CD14-positive monocyte (primary cell): ENCODE results near the gene ANO6. TPM values are rescaled to one million over a fixed set of nuclear protein-coding genes. Genes with fewer than 3 reads are reported as not detected.

Experiments
- DNase-seq, 3 donors: peaks; one replicate each; pipeline ENCODE4 v3.0.0-alpha.2; 2011 to 2022
- H2AFZ ChIP-seq: 2 replicates; pipeline ENCODE4 v1.6.0; 2012; ENCODE audit warnings: mild to moderate bottlenecking, low read depth, low read length, inconsistent platforms; ENCODE audit not compliant: insufficient read depth, poor library complexity, severe bottlenecking
- H3K27ac ChIP-seq, 2 donors: 1 replicate in 1 of 2; 2 replicates in 1 of 2; pipeline ENCODE4 v1.5.1; 2012 to 2013; ENCODE audit warnings: low read length in 2 of 2, control low read depth in 1 of 2, inconsistent platforms in 1 of 2, low read depth in 1 of 2, mild to moderate bottlenecking in 1 of 2
- H3K27me3 ChIP-seq, 2 donors: one replicate each; pipeline versions ENCODE4 v1.6.0 to v1.6.1; 2011 to 2013; ENCODE audit warnings: low read length in 2 of 2; ENCODE audit not compliant: control insufficient read depth in 2 of 2, insufficient read depth in 2 of 2
- H3K36me3 ChIP-seq, 2 donors: replicated peaks in 1 of 2; 1 replicate in 1 of 2; 2 replicates in 1 of 2; pipeline versions ENCODE4 v1.5.1 to v1.6.1; 2012 to 2013; ENCODE audit warnings: low read length in 2 of 2, control low read depth in 1 of 2, inconsistent platforms in 1 of 2, mild to moderate bottlenecking in 1 of 2; ENCODE audit not compliant: insufficient read depth in 2 of 2, control insufficient read depth in 1 of 2
- H3K4me1 ChIP-seq, 2 donors: 1 replicate in 1 of 2; 2 replicates in 1 of 2; pipeline versions ENCODE4 v1.5.1 to v1.6.1; 2012 to 2013; ENCODE audit warnings: low read length in 2 of 2, control low read depth in 1 of 2, inconsistent platforms in 1 of 2, mild to moderate bottlenecking in 1 of 2, moderate library complexity in 1 of 2; ENCODE audit not compliant: insufficient read depth in 2 of 2, control insufficient read depth in 1 of 2
- H3K4me2 ChIP-seq: replicated peaks from 2 replicates; pipeline ENCODE3; 2012; ENCODE audit warnings: low read length, moderate library complexity, mild to moderate bottlenecking; ENCODE audit not compliant: poor library complexity, severe bottlenecking; ENCODE audit errors: extremely low read depth
- H3K4me3 ChIP-seq, 3 experiments: fragments of 200-600 bp in 1 of 3; sonication (generic) in 1 of 3; replicated peaks in 1 of 3; 1 replicate in 2 of 3; 2 replicates in 1 of 3; pipeline ENCODE4 v1.5.1; 2011 to 2013; ENCODE audit warnings: low read length in 3 of 3, mild to moderate bottlenecking in 3 of 3, control low read depth in 2 of 3, low read depth in 2 of 3, inconsistent platforms in 1 of 3, moderate library complexity in 1 of 3
- H3K79me2 ChIP-seq: 2 replicates; pipeline ENCODE4 v1.6.0; 2012; ENCODE audit warnings: mild to moderate bottlenecking, control low read depth, inconsistent platforms, low read length, moderate library complexity; ENCODE audit not compliant: insufficient read depth
- H3K9ac ChIP-seq: 2 replicates; pipeline ENCODE4 v1.6.0; 2017; ENCODE audit warnings: low read length, mild to moderate bottlenecking; ENCODE audit not compliant: insufficient read depth, poor library complexity, severe bottlenecking
- H3K9me3 ChIP-seq, 2 donors: replicated peaks in 1 of 2; 1 replicate in 1 of 2; 2 replicates in 1 of 2; pipeline versions ENCODE4 v1.5.1 to v1.6.1; 2012 to 2013; ENCODE audit warnings: low read length in 2 of 2, control low read depth in 1 of 2; ENCODE audit not compliant: control insufficient read depth in 1 of 2, insufficient read depth in 1 of 2
- H4K20me1 ChIP-seq: 2 replicates; pipeline ENCODE4 v1.6.0; 2012; ENCODE audit warnings: mild to moderate bottlenecking, low read length, control low read depth, moderate library complexity; ENCODE audit not compliant: insufficient read depth
- H3K27ac Mint-ChIP-seq, 7 donors: one replicate each; pipeline ENCODE4 v1.8.0; 2020; ENCODE audit warnings: mild to moderate bottlenecking in 7 of 7, mixed read lengths in 7 of 7, moderate library complexity in 6 of 7, inconsistent platforms in 2 of 7
- H3K27me3 Mint-ChIP-seq, 3 donors: one replicate each; pipeline ENCODE4 v1.8.0; 2021 to 2022; ENCODE audit warnings: low read depth in 3 of 3, mild to moderate bottlenecking in 3 of 3, mixed read lengths in 3 of 3, moderate library complexity in 3 of 3, inconsistent platforms in 1 of 3
- H3K36me3 Mint-ChIP-seq, 2 donors: one replicate each; pipeline ENCODE4 v1.8.0; 2020; ENCODE audit warnings: mixed read lengths in 2 of 2, inconsistent platforms in 1 of 2, mild to moderate bottlenecking in 1 of 2
- H3K4me1 Mint-ChIP-seq: one replicate; pipeline ENCODE4 v1.8.0; 2020; ENCODE audit warnings: mild to moderate bottlenecking, mixed read lengths
- H3K4me3 Mint-ChIP-seq, 2 donors: one replicate each; pipeline ENCODE4 v1.8.0; 2020; ENCODE audit warnings: mild to moderate bottlenecking in 2 of 2, mixed read lengths in 2 of 2, moderate library complexity in 1 of 2
- H3K9me3 Mint-ChIP-seq, 7 donors: one replicate each; pipeline ENCODE4 v1.8.0; 2020 to 2022; ENCODE audit warnings: mixed read lengths in 7 of 7, mild to moderate bottlenecking in 6 of 7, moderate library complexity in 6 of 7, inconsistent platforms in 2 of 7
- WGBS: methylation state at CpG from one replicate; pipeline ENCODE4 v1.1.5; 2013; ENCODE audit warnings: missing lambda C conversion rate; ENCODE audit not compliant: insufficient coverage; 5-methylcytosine and 5-hydroxymethylcytosine counted together
- intact Hi-C, 2 donors: fragments of 100-400 bp; cut with micrococcal nuclease; formaldehyde crosslinking; loops; one replicate each; pipeline versions ENCODE4 v1.15.0 to v1.15.1; 2023
- polyA plus RNA-seq, 3 donors: library from polyadenylated mRNA; depleted of rRNA in 1 of 3; unstranded in 2 of 3; stranded (reverse) in 1 of 3; fragments of 300-500 nt in 2 of 3; fragments of >200 nt in 1 of 3; fragmentation: Illumina TruSeq in 2 of 3; gene quantifications; 1 replicate in 2 of 3; 2 replicates in 1 of 3; pipeline ENCODE4 v1.2.3, GENCODE V29; 2012 to 2021
- TF ChIP-seq, protein P1 (sequence below): fragments of 200-600 bp; IDR thresholded peaks from one replicate; pipeline ENCODE4 v1.8.0; 2022; ENCODE audit warnings: antibody characterized with exemption, mild to moderate bottlenecking

The ANO6 gene
- polyA plus RNA-seq, 3 donors, result 20.2 to 48.7 (median 34.1) TPM

DNA sequence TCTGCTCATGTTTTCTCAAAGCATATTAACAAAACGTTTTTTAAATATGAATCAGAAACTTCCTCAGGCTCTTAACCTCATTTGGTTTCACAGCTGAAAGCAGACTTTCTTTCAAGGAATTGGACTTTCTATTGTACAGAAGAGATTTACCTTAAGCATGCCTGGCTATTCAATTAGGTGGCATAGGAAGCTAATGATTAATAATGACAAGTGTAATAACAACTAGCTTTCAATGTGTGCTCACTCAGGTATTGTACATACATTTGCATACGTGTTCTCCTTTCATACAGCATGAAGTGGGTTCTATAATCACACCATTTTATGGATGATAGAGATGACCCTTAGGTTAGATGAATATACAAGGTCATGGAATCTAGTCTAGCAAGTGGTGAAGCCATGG lies 115.7 kb downstream of the ANO6 start:
- no peak overlapping the region for H3K4me2 ChIP-seq
- Mint-ChIP-seq H3K27me3 (no peaks in the 10 kb centered on the region), H3K9me3 (no peaks in the 10 kb centered on the region), H3K4me3 (no peak overlapping the region), H3K4me1 (peaks cover 2% of the 10 kb centered on the region), H3K36me3 (peaks cover 26 to 31% of the 10 kb centered on the region in 2 donors), H3K27ac (no peak overlapping the region)
- H4K20me1 ChIP-seq, result peaks cover 26% of the 10 kb centered on the region
- DNase-seq, result no peak
- H2AFZ ChIP-seq, result no peak overlapping the region
- H3K4me3 ChIP-seq, result no peak overlapping the region
- whole genome bisulfite sequencing, result no CpG with 5 or more reads among the region's 2 CpGs
- H3K79me2 ChIP-seq, result peaks cover 9% of the 10 kb centered on the region
- no peaks in the 10 kb centered on the region for H3K27me3 ChIP-seq
- TF ChIP-seq, protein P1, sequence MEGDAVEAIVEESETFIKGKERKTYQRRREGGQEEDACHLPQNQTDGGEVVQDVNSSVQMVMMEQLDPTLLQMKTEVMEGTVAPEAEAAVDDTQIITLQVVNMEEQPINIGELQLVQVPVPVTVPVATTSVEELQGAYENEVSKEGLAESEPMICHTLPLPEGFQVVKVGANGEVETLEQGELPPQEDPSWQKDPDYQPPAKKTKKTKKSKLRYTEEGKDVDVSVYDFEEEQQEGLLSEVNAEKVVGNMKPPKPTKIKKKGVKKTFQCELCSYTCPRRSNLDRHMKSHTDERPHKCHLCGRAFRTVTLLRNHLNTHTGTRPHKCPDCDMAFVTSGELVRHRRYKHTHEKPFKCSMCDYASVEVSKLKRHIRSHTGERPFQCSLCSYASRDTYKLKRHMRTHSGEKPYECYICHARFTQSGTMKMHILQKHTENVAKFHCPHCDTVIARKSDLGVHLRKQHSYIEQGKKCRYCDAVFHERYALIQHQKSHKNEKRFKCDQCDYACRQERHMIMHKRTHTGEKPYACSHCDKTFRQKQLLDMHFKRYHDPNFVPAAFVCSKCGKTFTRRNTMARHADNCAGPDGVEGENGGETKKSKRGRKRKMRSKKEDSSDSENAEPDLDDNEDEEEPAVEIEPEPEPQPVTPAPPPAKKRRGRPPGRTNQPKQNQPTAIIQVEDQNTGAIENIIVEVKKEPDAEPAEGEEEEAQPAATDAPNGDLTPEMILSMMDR, result no peak
- peaks cover 27 to 33% of the 10 kb centered on the region in 2 donors for H3K36me3 ChIP-seq
- intact Hi-C loops, result no loop called here
- no peaks in the 10 kb centered on the region for H3K9me3 ChIP-seq
- H3K4me1 ChIP-seq, result no peaks in the 10 kb centered on the region
- H3K27ac ChIP-seq, result no peak overlapping the region
- no peak overlapping the region for H3K9ac ChIP-seq

GRCh38 chr12:45334396-45334795 lies 118.5 kb downstream of the ANO6 start:
- peaks cover 29 to 33% of the 10 kb centered on the region in 2 donors for H3K36me3 Mint-ChIP-seq
- no peaks in the 10 kb centered on the region for H3K9me3 ChIP-seq
- no peak overlapping the region for H3K27ac ChIP-seq
- no peak overlapping the region for H2AFZ ChIP-seq
- no peaks in the 10 kb centered on the region for H3K4me1 Mint-ChIP-seq
- H3K4me1 ChIP-seq, result no peaks in the 10 kb centered on the region
- H3K27me3 Mint-ChIP-seq, result no peaks in the 10 kb centered on the region
- no CpG with 5 or more reads among the region's 1 CpG for WGBS
- no peak overlapping the region for H3K4me3 ChIP-seq
- no peak overlapping the region for H3K4me3 Mint-ChIP-seq
- peaks cover 15% of the 10 kb centered on the region for H4K20me1 ChIP-seq
- intact Hi-C loops, result no loop called here
- no peaks in the 10 kb centered on the region for H3K79me2 ChIP-seq
- H3K9me3 Mint-ChIP-seq, result no peaks in the 10 kb centered on the region
- TF ChIP-seq, protein P1, result no peak
- no peak for DNase-seq
- peaks cover 27 to 40% of the 10 kb centered on the region in 2 donors for H3K36me3 ChIP-seq
- no peaks in the 10 kb centered on the region for H3K27me3 ChIP-seq
- no peak overlapping the region for H3K27ac Mint-ChIP-seq
- H3K9ac ChIP-seq, result no peak overlapping the region
- H3K4me2 ChIP-seq, result no peak overlapping the region
